GM19025 (cell line): ENCODE data around the gene ISY1.
"Not testable (repeated sequence)": the region's sequence is repeated elsewhere in the genome, so short reads cannot be mapped to it uniquely, and the experiment has no call there.

Source experiments
- ATAC-seq: cut with Tn5 transposase; IDR thresholded peaks from one replicate; pipeline ENCODE4 v1.9.1; 2021; ENCODE audit warnings: mild to moderate bottlenecking, low read depth, moderate library complexity; ENCODE audit not compliant: unreplicated experiment

The ISY1 gene

GRCh38 chr3:129121016-129121791 is 39.7 kb downstream of the ISY1 start:
- no peak for ATAC-seq

GRCh38 chr3:129120254-129121004 is 40.4 kb downstream of the ISY1 start:
- peak; percentile 47 for ATAC-seq

DNA sequence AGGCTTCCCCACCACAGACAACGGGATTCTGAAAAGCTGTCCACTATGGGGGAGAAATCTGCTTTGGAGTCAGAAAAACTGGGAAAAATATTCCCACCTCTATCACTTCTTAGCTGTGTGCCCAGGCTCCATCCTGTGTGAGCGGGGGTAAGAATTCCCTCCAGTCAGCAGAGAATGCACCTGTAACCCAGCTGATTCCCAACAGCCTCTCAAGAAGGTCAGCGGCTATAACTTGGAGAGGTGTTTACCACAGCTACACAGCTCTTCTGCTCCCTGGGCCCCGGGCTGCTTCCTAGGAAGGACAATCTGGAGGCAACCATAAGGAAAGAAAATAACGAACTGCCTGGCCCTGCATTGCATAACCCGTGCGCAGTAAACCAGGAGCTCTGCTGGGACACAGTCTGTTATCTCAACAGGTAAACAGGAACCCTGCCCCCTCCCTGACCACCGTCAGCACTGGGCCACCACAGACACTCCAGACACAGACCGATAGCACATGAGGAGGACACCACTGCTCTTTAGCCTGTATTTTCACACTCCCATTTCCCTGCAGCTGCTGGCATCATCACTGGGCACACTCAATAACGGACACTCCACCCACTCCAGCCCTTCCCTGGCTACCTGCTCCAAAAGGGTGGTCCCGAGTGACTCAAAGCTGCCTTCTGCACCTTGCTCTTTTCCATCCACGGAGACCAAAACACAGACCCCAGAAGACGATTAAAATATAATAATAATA is 41.3 kb downstream of the ISY1 start:
- no peak for ATAC-seq

DNA sequence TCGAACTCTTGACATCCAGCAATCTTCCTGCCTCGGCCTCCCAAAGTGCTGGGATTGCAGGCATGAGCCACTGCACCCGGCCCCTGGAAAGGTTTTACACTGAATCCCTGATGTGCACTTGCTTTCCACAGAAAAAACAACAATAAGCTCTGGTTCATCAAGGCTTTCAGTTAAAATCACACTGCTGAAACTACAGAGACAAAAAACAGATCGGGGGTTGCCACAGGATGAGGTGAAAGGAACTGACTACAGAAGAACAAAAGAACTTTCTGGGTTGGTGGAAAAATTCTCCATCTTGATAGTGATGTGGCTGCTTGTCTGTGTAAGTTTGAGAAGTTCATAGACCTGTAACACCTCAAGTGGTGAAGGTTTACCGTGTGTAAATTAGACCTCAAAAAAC is 42.1 kb downstream of the ISY1 start:
- no peak for ATAC-seq

DNA sequence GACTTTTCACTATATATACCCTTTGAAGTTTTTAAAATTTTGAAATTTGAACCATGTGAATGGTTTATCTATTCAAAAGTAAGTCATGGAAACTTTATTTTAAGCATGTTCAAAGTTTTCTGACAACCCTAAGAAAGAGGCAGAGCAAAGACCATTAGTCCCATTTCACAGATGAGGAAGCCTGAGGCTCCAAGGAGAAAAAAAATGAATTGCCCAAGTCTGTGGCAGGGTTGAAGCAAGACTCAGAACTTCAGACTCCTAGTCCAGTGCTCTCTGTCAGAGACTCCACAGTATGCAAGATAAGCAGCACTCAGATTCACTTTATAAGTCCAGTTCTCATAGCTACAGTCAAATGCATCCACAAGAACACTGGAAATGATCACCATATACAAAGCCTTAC is 43.7 kb downstream of the ISY1 start:
- no peak for ATAC-seq

GRCh38 chr3:129116482-129116946 is 44.3 kb downstream of the ISY1 start:
- ATAC-seq, result no peak

- ATAC-seq, result no peak
Observed at GRCh38 chr3:129114455-129114854, 46.4 kb downstream of the ISY1 start.

DNA sequence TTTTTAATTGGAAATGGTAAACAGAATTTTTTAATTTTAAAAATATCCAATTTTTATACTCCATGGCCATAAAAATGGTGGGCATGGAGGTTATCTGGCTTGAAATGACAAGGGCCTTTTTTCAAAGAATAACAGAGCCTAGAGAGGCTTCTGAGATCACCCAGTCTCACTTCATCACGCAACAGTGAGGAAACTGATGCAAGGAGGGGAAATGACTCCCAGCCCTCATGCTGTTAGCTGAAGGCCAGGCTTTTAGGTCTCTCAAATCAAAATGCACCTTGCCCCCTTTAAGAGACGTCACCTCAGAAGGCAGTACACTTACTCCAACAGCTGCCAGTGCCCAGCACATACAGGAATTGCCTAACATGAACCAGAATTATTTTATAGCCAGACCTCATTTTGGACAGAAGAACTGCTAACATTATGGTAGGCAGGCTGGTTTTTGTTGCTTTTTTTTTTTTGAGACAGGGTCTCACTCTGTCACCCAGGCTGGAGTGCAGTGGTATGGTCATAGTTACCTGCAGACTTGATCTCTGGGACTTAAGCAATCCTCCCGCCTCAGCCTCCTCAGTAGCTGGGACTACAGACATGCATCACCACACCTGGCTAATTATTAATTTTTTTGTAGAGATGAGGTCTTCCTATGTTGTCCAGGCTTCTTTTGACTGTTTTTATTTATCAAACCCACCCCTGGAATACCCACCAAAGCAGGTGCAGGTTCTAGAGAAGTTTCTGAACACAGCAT is 48.4 kb downstream of the ISY1 start:
- no peak for ATAC-seq

- ATAC-seq, result not testable (repeated sequence)
Observed at GRCh38 chr3:129111076-129111780, 49.6 kb downstream of the ISY1 start.

- ATAC-seq, result no peak
Observed at GRCh38 chr3:129107793-129108192, 53.1 kb downstream of the ISY1 start.

- ATAC-seq, result no peak
Observed at GRCh38 chr3:129106866-129107565, 53.8 kb downstream of the ISY1 start.

DNA sequence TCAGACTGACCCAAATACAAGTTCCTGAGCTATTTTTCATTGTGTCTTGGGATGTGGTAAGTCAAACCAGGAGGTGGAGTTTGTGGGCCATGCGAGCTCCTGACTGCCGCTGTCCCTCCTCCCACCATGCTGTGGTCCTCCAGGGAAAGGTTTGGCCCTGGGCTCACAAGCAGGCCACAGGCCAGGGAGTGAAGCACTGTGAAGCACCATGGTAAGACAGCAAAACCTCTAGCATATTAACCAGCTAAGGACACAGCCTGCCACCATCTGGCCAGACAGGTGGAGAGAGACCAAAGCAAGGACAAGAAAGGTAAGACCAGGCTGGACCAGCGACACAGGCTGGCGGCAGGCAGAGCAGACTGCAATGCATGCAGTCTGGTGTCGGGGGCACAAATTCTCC is 54.5 kb downstream of the ISY1 start:
- ATAC-seq, result no peak

GRCh38 chr3:129105862-129106261 is 55.0 kb downstream of the ISY1 start:
- no peak for ATAC-seq

DNA sequence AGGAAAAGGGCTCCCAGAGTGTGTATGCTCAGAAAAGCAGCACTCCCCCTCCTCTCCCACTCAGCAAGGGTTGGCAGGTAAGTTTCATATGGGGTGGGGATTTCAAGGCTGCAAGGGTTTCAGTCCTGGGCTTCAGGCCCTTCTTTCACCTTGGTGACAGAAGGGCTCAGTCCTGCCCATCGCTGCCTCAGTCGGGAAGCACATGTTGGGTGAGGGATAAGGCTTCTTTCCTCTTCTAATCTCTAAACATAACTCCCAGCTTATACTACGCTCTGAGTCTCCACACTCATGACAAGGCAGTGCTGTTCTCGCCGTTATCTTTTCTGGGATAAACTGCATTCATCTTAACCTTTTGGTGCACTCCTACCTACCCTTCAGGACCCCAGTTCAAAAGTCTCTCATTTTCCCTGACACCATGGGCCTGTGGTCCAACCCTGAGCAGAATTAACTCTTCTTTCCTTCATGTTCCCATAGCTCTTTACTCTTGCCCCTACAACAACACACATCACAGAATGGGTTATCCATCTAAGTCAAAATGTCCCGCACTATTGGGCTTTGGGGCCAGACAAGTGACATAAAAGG is 56.3 kb downstream of the ISY1 start:
- no peak for ATAC-seq

DNA sequence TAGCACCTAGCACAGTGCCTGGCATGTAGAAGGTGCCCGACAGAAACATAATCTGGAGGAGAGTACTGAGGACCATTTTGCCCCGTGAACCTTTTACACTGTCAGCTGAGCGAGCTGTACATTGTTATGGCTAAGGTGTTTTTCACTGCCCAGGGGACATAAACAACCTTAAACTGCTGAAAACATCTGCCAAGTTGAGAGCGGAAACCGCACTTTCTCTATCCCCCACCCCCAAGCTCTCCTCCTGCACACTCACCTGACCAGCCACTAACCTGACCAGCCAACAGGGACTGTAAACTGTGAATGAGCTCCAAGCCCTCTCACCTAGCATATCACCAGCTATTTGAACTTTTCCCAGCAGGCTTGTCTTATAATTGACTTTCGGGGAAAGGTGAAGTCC is 56.8 kb downstream of the ISY1 start:
- ATAC-seq, result no peak

DNA sequence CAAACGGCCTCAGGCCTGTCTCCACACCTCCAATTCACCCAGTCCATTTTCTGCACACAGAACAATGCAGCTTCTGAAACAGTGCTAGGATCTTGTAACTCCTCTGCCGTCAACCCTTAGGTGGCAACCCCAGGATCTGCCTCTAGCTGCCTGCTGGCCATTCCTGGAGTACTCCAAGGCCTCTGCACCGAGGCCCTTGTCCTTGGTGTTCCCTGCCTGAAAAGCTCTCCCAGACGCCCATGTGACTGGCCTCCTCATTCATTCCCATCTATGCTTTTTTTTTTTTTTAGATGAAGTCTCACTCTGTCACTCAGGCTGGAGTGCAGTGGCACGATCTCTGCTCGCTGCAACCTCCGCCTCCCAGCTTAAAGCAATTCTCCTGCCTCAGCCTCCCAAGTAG is 57.6 kb downstream of the ISY1 start:
- no peak for ATAC-seq

GRCh38 chr3:129101370-129102138 is 59.3 kb downstream of the ISY1 start:
- ATAC-seq, result no peak

DNA sequence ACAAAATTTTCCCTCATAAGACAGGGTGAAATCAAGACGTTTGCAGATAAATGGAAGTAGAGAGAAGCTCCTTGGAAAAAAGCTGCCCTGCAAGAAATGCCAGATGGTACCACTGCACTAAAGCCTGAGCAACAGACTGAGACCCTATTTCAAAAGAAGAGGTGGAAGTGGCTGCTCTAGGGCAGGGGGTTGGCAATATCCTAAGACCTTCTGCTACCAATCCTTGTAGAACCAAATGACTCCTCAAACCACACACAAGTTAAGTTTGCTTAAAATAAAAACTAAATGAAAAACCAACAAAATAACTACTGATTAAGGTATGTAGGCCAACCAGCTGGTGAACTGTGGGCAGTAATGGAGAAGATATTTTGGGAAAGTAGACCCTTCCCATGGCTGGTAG is 60.6 kb downstream of the ISY1 start:
- ATAC-seq, result no peak
